ENCODE results near the gene SLC16A2. TPM values are rescaled to one million over a fixed set of nuclear protein-coding genes. Genes with fewer than 3 reads are reported as not detected.

Gene SLC16A2
- total RNA-seq, 2 donors from 2014 or later: not detected

GRCh38 chrX:74545880-74546523, 124.7 kb downstream of the SLC16A2 start:
- Mint-ChIP-seq H3K9me3 (no peaks in the 10 kb centered on the region), H3K27me3 (peaks cover 0 to 3% of the 10 kb centered on the region in 2 donors), H3K4me1 (ENCODE audit: low read depth in 2 of 2) (peaks cover 0 to 4% of the 10 kb centered on the region in 2 donors), H3K27ac (no peak overlapping the region), H3K36me3 (no peaks in the 10 kb centered on the region), H3K4me3 (no peak overlapping the region)
- DNase-seq (ENCODE audit: low spot score) (no peak), ATAC-seq (no peak)

GRCh38 chrX:74546984-74547383, 125.7 kb downstream of the SLC16A2 start:
- peaks cover 0 to 3% of the 10 kb centered on the region in 2 donors for H3K27me3 Mint-ChIP-seq
- ATAC-seq (no peak), DNase-seq (ENCODE audit: low spot score) (no peak)
- H3K27ac Mint-ChIP-seq: no peak overlapping the region
- H3K9me3 Mint-ChIP-seq: no peaks in the 10 kb centered on the region
- no peaks in the 10 kb centered on the region for H3K36me3 Mint-ChIP-seq
- no peak overlapping the region for H3K4me3 Mint-ChIP-seq
- peaks cover 0 to 4% of the 10 kb centered on the region in 2 donors for H3K4me1 Mint-ChIP-seq (ENCODE audit: low read depth in 2 of 2)

GRCh38 chrX:74550295-74550802, 129.1 kb downstream of the SLC16A2 start:
- Mint-ChIP-seq H3K27ac (no peak overlapping the region), H3K4me3 (no peak overlapping the region)
- peak; percentile 92 to 93 for ATAC-seq

GRCh38 chrX:74551934-74552333, 130.6 kb downstream of the SLC16A2 start:
- no peak for DNase-seq (ENCODE audit: low spot score)
- Mint-ChIP-seq H3K36me3 (no peaks in the 10 kb centered on the region), H3K4me3 (no peak overlapping the region), H3K9me3 (no peaks in the 10 kb centered on the region), H3K27me3 (peaks cover 0 to 2% of the 10 kb centered on the region in 2 donors), H3K27ac (no peak overlapping the region), H3K4me1 (ENCODE audit: low read depth in 2 of 2) (peaks cover 0 to 4% of the 10 kb centered on the region in 2 donors)
- ATAC-seq: no peak

More at GRCh38 chrX:74550295-74550802, 129.1 kb downstream of the SLC16A2 start:
- no peaks in the 10 kb centered on the region for H3K9me3 Mint-ChIP-seq
- no peaks in the 10 kb centered on the region for H3K36me3 Mint-ChIP-seq
- DNase-seq (ENCODE audit: low spot score): peak; percentile 91
- no peaks in the 10 kb centered on the region for H3K27me3 Mint-ChIP-seq
- H3K4me1 Mint-ChIP-seq (ENCODE audit: low read depth in 2 of 2): peaks cover 0 to 4% of the 10 kb centered on the region in 2 donors

GRCh38 chrX:74557378-74557777, 136.1 kb downstream of the SLC16A2 start:
- H3K27me3 Mint-ChIP-seq: peaks cover 0 to 8% of the 10 kb centered on the region in 2 donors

GRCh38 chrX:74578137-74578536, 156.8 kb downstream of the SLC16A2 start:
- Mint-ChIP-seq H3K27ac (no peak overlapping the region), H3K27me3 (no peaks in the 10 kb centered on the region), H3K9me3 (no peaks in the 10 kb centered on the region), H3K4me1 (ENCODE audit: low read depth in 2 of 2) (no peaks in the 10 kb centered on the region), H3K36me3 (no peaks in the 10 kb centered on the region), H3K4me3 (no peak overlapping the region)
- DNase-seq (ENCODE audit: low spot score): no peak
- peak in 1 of 2 donors; percentile 80 for ATAC-seq

More at GRCh38 chrX:74557378-74557777, 136.1 kb downstream of the SLC16A2 start:
- Mint-ChIP-seq H3K9me3 (no peaks in the 10 kb centered on the region), H3K36me3 (no peaks in the 10 kb centered on the region), H3K4me1 (ENCODE audit: low read depth in 2 of 2) (no peaks in the 10 kb centered on the region), H3K4me3 (no peak overlapping the region), H3K27ac (no peak overlapping the region)
- ATAC-seq (no peak), DNase-seq (ENCODE audit: low spot score) (no peak)

- H3K27me3 Mint-ChIP-seq: no peaks in the 10 kb centered on the region
- H3K27ac Mint-ChIP-seq: no peak overlapping the region
- no peak overlapping the region for H3K4me3 Mint-ChIP-seq
- ATAC-seq (no peak), DNase-seq (ENCODE audit: low spot score) (no peak)
- no peaks in the 10 kb centered on the region for H3K9me3 Mint-ChIP-seq
- no peaks in the 10 kb centered on the region for H3K36me3 Mint-ChIP-seq
- H3K4me1 Mint-ChIP-seq (ENCODE audit: low read depth in 2 of 2): no peaks in the 10 kb centered on the region
Measured at GRCh38 chrX:74579597-74580198, 158.4 kb downstream of the SLC16A2 start.

Other genes with a start within 250 kb of the SLC16A2 start
- gene ZCCHC13, start 117.3 kb upstream of the SLC16A2 start, total RNA-seq: not detected
- gene RLIM, start 193.1 kb downstream of the SLC16A2 start, total RNA-seq: 10 to 100 TPM; 25.9 to 29.1 TPM